GM12864 (cell line): ENCODE data around the gene RNF145.

Experiments
- DNase-seq: peaks from one replicate; pipeline ENCODE4 v3.0.0-alpha.2; 2011; ENCODE audit warnings: low read depth
- H3K4me3 ChIP-seq: 2 replicates; pipeline ENCODE4 v1.5.1; 2011; ENCODE audit warnings: mild to moderate bottlenecking, low read depth, low read length, control low read depth
- TF ChIP-seq, protein P1 (sequence below): IDR thresholded peaks from 2 replicates; pipeline ENCODE4 v1.5.1; 2011; ENCODE audit warnings: low read depth, mild to moderate bottlenecking, moderate library complexity, low read length, control low read depth, inconsistent platforms; ENCODE audit errors: missing control alignments

The RNF145 gene

DNA sequence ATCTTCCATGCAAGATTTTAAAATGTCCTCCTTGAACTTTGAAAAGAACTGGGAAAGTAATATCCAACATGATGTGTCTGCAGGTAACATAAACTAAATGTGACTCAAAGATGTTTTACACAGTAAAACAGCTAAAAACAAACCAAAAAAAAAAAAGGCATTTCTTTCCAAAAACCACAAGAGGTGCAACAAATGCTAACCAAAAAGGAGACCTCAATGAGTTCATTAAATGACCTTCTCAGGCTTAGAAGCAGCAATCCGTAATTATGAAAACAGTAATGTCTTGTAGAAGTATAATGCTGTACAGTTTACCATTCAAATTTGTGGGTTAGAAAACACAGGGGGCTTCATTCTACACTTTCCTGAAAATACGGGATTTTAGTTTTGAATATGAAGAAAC is 2.5 kb downstream of the RNF145 start:
- no peak for DNase-seq
- peak overlapping the region; percentile 95 for H3K4me3 ChIP-seq

DNA sequence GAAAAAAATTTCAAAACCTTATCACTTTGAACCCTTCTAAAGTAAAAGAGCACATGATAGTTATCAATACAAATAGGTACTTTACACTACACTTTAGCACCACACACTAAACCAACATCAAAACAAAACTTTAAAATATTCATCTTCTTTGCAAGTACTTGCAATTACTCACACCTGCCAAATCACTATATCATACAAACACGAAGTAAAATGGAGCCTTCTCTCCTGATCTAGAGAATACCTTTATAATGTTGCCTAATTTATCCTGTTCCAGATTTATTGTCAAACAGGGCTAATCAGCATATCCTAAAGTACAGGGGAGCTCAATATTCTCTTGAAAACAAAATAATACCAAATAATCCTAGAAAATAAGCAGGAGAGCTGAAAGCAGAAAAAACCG is 3.0 kb downstream of the RNF145 start:
- DNase-seq: no peak
- TF ChIP-seq, protein P1, sequence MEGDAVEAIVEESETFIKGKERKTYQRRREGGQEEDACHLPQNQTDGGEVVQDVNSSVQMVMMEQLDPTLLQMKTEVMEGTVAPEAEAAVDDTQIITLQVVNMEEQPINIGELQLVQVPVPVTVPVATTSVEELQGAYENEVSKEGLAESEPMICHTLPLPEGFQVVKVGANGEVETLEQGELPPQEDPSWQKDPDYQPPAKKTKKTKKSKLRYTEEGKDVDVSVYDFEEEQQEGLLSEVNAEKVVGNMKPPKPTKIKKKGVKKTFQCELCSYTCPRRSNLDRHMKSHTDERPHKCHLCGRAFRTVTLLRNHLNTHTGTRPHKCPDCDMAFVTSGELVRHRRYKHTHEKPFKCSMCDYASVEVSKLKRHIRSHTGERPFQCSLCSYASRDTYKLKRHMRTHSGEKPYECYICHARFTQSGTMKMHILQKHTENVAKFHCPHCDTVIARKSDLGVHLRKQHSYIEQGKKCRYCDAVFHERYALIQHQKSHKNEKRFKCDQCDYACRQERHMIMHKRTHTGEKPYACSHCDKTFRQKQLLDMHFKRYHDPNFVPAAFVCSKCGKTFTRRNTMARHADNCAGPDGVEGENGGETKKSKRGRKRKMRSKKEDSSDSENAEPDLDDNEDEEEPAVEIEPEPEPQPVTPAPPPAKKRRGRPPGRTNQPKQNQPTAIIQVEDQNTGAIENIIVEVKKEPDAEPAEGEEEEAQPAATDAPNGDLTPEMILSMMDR: no peak
- H3K4me3 ChIP-seq: peak overlapping the region; percentile 95

More for the DNA sequence above, 2.5 kb downstream of the RNF145 start:
- TF ChIP-seq, protein P1: no peak

DNA sequence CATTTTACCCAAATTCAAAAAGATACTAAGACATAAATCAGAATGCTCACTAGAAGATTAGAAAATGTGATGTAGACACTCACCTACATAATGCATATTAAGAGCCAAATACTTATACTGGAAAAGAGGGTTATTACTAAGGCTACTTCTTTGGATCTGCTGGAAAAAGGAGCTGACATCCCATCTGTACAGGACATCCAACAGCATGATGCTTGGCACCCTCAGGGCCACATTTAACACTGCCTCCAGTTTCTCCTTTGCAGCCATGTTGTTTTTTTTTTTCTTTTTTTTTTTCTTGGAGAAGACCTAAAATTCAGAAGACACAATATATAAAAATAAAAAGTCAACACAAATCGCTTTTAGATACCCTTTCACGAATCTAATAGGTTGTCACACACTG is 6.0 kb downstream of the RNF145 start:
- TF ChIP-seq, protein P1: no peak
- H3K4me3 ChIP-seq: no peak overlapping the region

DNA sequence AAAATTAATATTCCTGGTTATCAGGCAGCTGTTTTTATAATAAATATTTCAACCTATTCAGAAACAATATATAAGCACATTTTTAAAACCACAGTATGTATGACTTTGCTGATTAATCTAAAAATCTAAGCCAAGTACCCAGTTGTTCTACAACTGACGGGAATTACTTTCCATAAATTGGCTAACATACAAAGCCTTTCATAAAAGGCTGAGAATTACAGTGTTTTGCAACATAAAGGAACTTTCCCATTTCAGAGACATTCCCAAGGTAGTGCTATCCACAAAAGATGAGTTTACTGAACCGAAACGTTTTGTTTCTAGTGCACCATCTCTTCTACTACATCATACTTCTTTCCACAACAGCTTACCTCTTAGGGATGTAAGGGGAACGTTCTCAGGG is 7.2 kb downstream of the RNF145 start:
- TF ChIP-seq, protein P1: no peak
- no peak overlapping the region for H3K4me3 ChIP-seq

More for the DNA sequence above, 6.0 kb downstream of the RNF145 start:
- no peak for DNase-seq

DNA sequence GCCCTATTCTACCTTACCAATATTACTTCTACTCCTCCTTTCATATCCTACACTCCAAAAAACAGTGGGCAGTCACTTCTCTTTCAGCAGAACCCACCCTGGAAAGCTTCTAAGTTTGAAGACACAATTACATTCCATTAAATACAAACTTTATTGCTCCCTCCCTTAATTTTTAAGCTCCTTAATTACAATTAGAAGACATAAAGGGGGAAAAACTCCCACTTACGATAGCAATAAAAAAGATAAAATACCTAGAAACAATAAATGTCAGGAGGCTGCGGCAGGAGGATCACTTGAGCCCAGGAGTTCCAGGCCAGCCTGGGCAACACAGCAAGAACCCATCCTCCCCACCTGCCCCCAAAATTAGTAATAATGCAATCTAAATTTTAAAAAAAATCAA is 9.6 kb downstream of the RNF145 start:
- H3K4me3 ChIP-seq: no peak overlapping the region
- DNase-seq: no peak
- TF ChIP-seq, protein P1: no peak

More for the DNA sequence above, 7.2 kb downstream of the RNF145 start:
- no peak for DNase-seq

DNA sequence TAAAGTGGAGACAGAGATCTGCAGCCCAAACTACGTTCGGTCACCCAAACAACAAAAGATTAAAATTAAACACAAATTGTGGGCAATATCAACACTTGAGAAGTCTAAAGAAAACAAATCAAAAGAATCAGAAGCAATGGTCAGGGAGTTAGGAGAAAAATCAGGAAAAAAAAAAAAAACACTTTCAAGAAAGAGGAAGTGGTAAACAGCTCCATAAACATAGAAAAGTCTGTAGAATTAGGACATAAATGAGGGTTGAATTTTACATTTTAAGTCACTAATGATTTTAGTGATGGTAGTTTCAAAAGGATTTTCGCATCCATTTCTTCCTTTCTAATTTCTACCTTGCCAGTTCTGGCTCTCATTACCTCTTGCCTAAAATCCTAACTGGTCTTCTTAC is 10.1 kb downstream of the RNF145 start:
- no peak overlapping the region; the same call in 1 of the 2 replicates for H3K4me3 ChIP-seq
- TF ChIP-seq, protein P1: no peak
- DNase-seq: no peak
